Suprapubic skin (tissue), 3 donors: Measurements from ENCODE around the gene CEP43.

Source experiments
- CTCF ChIP-seq, 2 donors: fragments of 200-600 bp in 1 of 2; fragments of 450-650 bp in 1 of 2; sonication (generic) in 1 of 2; IDR thresholded peaks; one replicate each; pipeline ENCODE4 v1.5.1; 2016 to 2019; ENCODE audit warnings: antibody characterized with exemption in 2 of 2, mild to moderate bottlenecking in 1 of 2, moderate library complexity in 1 of 2
- EP300 ChIP-seq: sonication (generic); formaldehyde crosslinking; IDR thresholded peaks from one replicate; pipeline ENCODE4 v1.6.1; 2017; ENCODE audit warnings: antibody characterized with exemption
- POLR2A ChIP-seq, 2 donors: fragments of 450-650 bp; IDR thresholded peaks; one replicate each; pipeline ENCODE4 v1.6.1; 2017; ENCODE audit warnings: antibody characterized with exemption in 2 of 2, mild to moderate bottlenecking in 2 of 2, moderate library complexity in 2 of 2

GRCh38 chr6:166959911-166960608, 39.1 kb upstream of the CEP43 start:
- TF ChIP-seq CTCF (IDR thresholded peaks at IDR 0.05): no peak
- no peak for TF ChIP-seq POLR2A (IDR thresholded peaks at IDR 0.05)
- TF ChIP-seq EP300: no peak
